Measurements from ENCODE around the gene MAST1. TPM values are rescaled to one million over a fixed set of nuclear protein-coding genes. Genes with fewer than 3 reads are reported as not detected.
"Not testable (repeated sequence)": the region's sequence is repeated elsewhere in the genome, so short reads cannot be mapped to it uniquely, and the experiment has no call there.

The MAST1 gene
- total RNA-seq, 1 donor from 2014 or later = 5.3 TPM

GRCh38 chr19:12843328-12843727, 5.0 kb downstream of the MAST1 start:
- no peak for TF ChIP-seq CTCF (IDR thresholded peaks at IDR 0.05; ENCODE audit: unreplicated experiment)
- Mint-ChIP-seq H3K4me1 (ENCODE audit: low read depth) (peaks cover 8% of the 10 kb centered on the region), H3K27ac (no peak overlapping the region), H3K27me3 (peaks cover 56% of the 10 kb centered on the region), H3K36me3 (ENCODE audit: insufficient read depth) (no peaks in the 10 kb centered on the region), H3K9me3 (ENCODE audit: low read depth) (no peaks in the 10 kb centered on the region), H3K4me3 (ENCODE audit: low read depth) (no peak overlapping the region)
- no peak for DNase-seq (ENCODE audit: low spot score, unreplicated experiment)

- no peak for TF ChIP-seq CTCF (IDR thresholded peaks at IDR 0.05; ENCODE audit: unreplicated experiment)
- H3K4me3 Mint-ChIP-seq (ENCODE audit: low read depth) = no peak overlapping the region
- no peaks in the 10 kb centered on the region for H3K9me3 Mint-ChIP-seq (ENCODE audit: low read depth)
- DNase-seq (ENCODE audit: low spot score, unreplicated experiment) = no peak
- H3K27me3 Mint-ChIP-seq = peaks cover 55% of the 10 kb centered on the region
- peaks cover 8% of the 10 kb centered on the region for H3K4me1 Mint-ChIP-seq (ENCODE audit: low read depth)
- no peaks in the 10 kb centered on the region for H3K36me3 Mint-ChIP-seq (ENCODE audit: insufficient read depth)
- no peak overlapping the region for H3K27ac Mint-ChIP-seq
Observed at GRCh38 chr19:12843999-12844732, 5.9 kb downstream of the MAST1 start.

DNA sequence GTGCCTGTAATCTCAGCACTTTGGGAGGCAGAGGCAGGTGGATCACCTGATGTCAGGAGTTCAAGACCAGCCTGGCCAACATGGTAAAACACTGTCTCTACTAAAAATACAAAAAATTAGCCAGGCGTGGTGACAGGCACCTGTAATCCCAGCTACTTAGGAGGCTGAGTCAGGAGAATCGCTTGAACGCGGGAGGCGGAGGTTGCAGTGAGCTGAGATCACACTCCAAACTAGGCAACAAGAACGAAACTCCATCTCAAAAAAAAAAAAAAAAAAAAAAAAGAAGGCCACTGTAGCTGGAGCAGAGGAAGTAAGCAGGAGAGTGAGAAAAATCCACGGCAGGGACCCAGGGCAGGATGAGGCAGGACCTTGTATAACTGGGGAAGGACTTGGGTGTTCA, 8.3 kb downstream of the MAST1 start:
- not testable (repeated sequence) for H3K4me1 Mint-ChIP-seq (ENCODE audit: low read depth); H3K4me3 Mint-ChIP-seq (ENCODE audit: low read depth); H3K9me3 Mint-ChIP-seq (ENCODE audit: low read depth); DNase-seq (ENCODE audit: low spot score, unreplicated experiment); H3K27ac Mint-ChIP-seq; H3K36me3 Mint-ChIP-seq (ENCODE audit: insufficient read depth)
- H3K27me3 Mint-ChIP-seq = peaks cover 33% of the 10 kb centered on the region

DNA sequence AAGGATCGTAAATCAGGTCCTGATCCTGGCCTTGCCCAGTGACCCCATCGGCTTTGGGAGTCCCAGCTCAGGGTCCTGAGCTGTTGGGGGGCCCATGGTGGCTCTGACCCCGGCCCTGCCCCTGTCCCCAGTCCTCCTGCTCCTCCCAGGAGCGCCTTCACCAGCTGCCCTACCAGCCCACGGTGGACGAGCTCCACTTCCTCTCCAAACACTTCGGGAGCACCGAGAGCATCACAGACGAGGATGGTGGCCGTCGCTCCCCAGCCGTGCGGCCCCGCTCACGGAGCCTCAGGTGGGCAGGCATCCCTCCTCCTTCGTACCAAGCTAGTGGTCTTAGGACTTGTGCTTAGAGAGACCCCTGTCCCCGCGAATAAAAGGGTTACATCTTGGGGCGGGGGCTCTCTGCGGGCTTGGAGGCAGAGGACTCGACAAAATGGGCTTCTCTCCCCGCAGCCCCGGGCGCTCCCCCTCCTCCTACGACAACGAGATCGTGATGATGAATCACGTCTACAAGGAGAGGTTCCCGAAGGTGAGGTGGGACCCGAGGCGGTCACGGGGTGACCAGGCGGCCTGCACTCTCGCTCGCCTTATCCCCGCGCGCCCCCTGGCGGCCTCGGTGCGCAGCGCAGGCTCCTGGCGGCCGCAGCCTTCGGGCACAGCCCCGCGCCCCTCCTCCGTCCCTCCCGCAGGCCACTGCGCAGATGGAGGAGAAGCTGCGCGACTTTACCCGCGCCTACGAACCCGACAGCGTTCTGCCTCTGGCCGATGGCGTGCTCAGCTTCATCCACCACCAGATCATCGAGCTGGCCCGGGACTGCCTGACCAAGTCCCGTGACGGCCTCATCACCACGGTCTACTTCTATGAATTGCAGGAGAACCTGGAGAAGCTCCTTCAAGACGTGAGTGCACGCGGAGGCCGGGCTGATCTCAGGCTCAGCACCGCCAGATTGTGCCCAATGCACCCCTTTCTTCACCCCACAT, 9.1 kb downstream of the MAST1 start:
- peak; percentile 98 for DNase-seq (ENCODE audit: low spot score, unreplicated experiment)
- TF ChIP-seq CTCF (IDR thresholded peaks at IDR 0.05; ENCODE audit: unreplicated experiment) = peak; percentile 99
- H3K27ac Mint-ChIP-seq = no peak overlapping the region

GRCh38 chr19:12856653-12857052, 18.3 kb downstream of the MAST1 start:
- H3K27ac Mint-ChIP-seq = no peak overlapping the region
- no peak overlapping the region for H3K4me3 Mint-ChIP-seq (ENCODE audit: low read depth)
- H3K9me3 Mint-ChIP-seq (ENCODE audit: low read depth) = no peaks in the 10 kb centered on the region
- H3K27me3 Mint-ChIP-seq = no peaks in the 10 kb centered on the region
- no peaks in the 10 kb centered on the region for H3K4me1 Mint-ChIP-seq (ENCODE audit: low read depth)
- no peak for TF ChIP-seq CTCF (IDR thresholded peaks at IDR 0.05; ENCODE audit: unreplicated experiment)
- peaks cover 2% of the 10 kb centered on the region for H3K36me3 Mint-ChIP-seq (ENCODE audit: insufficient read depth)
- no peak for DNase-seq (ENCODE audit: low spot score, unreplicated experiment)

More for the DNA sequence above, 9.1 kb downstream of the MAST1 start:
- Mint-ChIP-seq H3K36me3 (ENCODE audit: insufficient read depth) (no peaks in the 10 kb centered on the region), H3K4me3 (ENCODE audit: low read depth) (no peak overlapping the region), H3K27me3 (peaks cover 28% of the 10 kb centered on the region), H3K9me3 (ENCODE audit: low read depth) (no peaks in the 10 kb centered on the region), H3K4me1 (ENCODE audit: low read depth) (no peaks in the 10 kb centered on the region)

Measured in progenitor cell of endocrine pancreas (in vitro differentiated cells).